GM18499 (cell line): ENCODE results near the gene RHBDD1.
"Not testable (repeated sequence)": the region's sequence is repeated elsewhere in the genome, so short reads cannot be mapped to it uniquely, and the experiment has no call there.

Source experiments
- ATAC-seq: cut with Tn5 transposase; IDR thresholded peaks from one replicate; pipeline ENCODE4 v1.9.1; 2021; ENCODE audit warnings: moderate number of reproducible peaks; ENCODE audit not compliant: insufficient read depth, unreplicated experiment

RHBDD1 gene

DNA sequence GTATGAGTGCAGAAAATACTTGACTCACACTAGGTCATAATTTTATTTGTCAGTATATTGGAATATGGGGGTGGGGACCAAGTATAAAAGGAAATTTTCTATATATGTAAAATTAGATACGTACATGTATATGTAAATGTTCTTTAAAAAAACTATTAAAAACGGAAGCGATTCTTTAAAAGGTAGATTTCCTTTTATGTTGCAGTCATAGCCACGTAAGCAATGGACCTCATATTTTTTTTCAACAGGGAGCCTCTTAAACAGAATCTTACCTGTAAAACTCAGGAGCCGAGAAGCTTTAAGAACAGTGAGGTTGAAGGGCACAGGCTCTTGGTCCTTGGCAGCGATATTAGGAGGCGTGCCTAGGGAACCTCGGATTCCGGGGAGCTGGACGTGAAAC lies 3.3 kb downstream of the RHBDD1 start:
- no peak for ATAC-seq

DNA sequence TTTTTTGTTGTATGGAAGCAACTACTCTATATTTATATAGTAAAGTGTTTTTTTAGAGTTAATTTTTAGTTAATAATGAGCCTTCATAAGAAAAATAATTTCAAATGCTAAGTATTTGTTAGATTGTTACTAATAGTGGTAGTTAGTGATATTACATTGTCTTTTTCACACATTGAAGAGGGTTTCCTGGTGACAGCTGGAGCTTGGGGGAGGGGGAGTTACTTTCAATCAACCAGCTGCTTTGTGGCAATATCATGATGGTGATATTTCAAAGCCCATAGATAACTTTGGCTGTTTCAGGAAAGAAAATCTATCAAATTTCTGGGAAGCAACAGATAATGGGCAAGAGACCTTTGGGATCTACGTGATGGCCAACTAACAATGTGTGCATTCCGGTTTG lies 4.1 kb downstream of the RHBDD1 start:
- no peak for ATAC-seq

DNA sequence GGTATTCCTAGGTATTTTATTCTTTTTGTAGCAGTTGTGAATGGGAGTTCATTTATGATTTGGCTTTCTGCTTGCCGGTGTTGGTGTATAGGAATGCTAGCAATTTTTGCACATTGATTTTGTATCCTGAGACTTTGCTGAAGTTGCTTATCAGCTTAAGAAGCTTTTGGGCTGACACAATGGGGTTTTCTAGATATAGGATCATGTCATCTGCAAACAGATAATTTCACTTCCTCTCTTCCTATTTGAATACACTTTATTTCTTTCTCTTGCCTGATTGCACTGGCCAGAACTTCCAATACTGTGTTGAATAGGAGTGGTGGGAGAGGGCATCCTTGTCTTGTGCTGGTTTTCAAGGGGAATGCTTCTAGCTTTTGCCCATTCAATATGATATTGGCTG lies 7.1 kb downstream of the RHBDD1 start:
- ATAC-seq: not testable (repeated sequence)

DNA sequence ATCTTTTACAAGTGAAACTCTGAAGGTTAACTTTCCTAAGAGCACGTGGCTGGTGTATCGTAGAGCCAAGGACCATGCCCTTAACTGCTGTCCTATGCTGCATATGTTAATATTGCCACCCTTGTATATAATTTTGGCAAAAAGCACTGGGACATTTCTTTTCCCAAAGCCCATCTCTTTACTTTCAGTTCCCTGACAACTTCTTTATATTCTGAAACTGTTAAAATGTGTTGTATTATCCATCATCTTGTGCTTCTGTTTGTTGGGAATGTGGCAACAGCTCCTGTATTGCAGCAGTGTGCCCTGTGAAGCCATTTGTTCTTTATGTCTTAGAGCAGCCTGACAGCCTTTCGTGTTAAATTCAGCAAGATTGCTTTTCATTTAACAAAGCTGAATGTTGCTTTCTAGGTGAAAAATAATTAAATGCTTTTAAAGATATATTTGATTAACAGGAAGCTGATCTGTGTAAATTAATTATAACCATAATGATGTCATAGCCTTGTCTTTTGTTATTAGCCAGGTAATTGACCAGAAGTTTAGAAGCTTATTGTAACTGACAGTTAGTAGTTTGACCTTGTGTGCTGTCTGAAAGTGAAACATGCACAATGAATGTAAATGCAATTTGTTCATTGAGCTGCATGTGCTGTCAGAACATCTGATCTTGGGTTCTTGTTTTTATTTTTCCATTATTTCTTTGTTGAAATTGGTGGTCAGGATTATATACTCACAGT lies 9.7 kb downstream of the RHBDD1 start:
- ATAC-seq: peak; percentile 78

GRCh38 chr2:226847090-226847489 lies 11.2 kb downstream of the RHBDD1 start:
- ATAC-seq: no peak

GRCh38 chr2:226847511-226847910 lies 11.7 kb downstream of the RHBDD1 start:
- ATAC-seq: no peak

GRCh38 chr2:226849349-226849748 lies 13.5 kb downstream of the RHBDD1 start:
- ATAC-seq: no peak

- ATAC-seq: no peak
Measured at GRCh38 chr2:226850024-226850423, 14.2 kb downstream of the RHBDD1 start.

DNA sequence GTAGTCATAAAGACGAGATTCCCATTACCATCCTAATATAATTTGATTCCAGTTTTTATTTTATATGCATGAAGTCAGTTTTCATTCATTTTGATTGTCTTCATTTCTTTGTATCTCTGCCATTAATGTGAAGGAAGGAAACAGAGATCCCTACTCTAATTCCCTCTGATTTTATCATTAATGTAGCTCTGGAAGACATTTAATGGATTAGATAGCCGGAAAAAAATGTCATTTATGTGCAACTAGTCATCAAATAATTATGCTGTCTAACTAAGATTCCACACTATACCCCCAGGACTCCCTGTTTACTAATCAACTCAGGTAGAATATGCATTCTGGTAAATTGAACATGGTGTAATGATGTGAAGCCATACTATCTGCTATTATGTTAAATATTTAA lies 19.9 kb downstream of the RHBDD1 start:
- ATAC-seq: no peak

DNA sequence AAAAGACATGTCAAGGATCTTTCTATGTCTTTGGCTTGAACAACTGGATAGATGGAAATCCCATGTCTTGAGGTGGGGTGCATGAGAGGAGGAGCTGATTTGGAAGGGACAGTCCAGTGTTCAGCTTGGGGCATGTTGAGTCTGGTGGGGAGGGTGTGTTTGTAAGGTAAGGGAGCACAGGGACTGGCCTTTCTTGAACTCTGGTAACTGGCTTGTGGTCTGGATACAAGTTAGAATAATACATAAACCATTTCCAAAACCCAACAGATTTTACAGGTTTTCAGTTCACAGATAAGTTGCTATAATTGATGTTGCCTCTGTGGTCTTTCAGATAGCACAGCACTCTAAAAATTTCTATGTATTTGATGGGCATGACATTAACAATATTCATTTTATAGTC lies 24.2 kb downstream of the RHBDD1 start:
- ATAC-seq: no peak

- peak; percentile 71 for ATAC-seq
Measured at GRCh38 chr2:226862623-226863022, 26.8 kb downstream of the RHBDD1 start.

- no peak for ATAC-seq
Measured at GRCh38 chr2:226865273-226865672, 29.4 kb downstream of the RHBDD1 start.

- ATAC-seq: no peak
Measured at GRCh38 chr2:226865710-226866109, 29.9 kb downstream of the RHBDD1 start.

- ATAC-seq: no peak
Measured at GRCh38 chr2:226868331-226869162, 32.7 kb downstream of the RHBDD1 start.

- no peak for ATAC-seq
Measured at GRCh38 chr2:226869371-226869770, 33.5 kb downstream of the RHBDD1 start.

- no peak for ATAC-seq
Measured at GRCh38 chr2:226873051-226873620, 37.3 kb downstream of the RHBDD1 start.

DNA sequence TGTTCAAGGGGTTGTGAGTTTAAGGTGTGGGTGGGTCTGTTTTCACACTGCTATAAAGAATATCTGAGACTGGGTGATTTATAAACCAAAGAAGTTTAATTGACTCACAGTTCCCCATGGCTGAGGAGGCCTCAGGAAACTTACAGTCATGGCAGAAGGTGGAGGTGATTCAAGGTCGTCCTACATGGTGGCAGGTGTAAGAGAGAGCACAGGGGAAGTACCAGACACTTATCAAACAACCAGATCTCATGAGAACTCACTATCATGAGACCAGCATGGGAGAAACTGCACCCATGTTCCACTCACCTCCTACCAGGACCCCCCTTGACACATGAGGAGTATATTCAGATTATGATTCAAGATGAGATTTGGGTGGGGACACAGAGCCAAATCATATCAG lies 38.0 kb downstream of the RHBDD1 start:
- no peak for ATAC-seq

- ATAC-seq: no peak
Measured at GRCh38 chr2:226874749-226875148, 38.9 kb downstream of the RHBDD1 start.

DNA sequence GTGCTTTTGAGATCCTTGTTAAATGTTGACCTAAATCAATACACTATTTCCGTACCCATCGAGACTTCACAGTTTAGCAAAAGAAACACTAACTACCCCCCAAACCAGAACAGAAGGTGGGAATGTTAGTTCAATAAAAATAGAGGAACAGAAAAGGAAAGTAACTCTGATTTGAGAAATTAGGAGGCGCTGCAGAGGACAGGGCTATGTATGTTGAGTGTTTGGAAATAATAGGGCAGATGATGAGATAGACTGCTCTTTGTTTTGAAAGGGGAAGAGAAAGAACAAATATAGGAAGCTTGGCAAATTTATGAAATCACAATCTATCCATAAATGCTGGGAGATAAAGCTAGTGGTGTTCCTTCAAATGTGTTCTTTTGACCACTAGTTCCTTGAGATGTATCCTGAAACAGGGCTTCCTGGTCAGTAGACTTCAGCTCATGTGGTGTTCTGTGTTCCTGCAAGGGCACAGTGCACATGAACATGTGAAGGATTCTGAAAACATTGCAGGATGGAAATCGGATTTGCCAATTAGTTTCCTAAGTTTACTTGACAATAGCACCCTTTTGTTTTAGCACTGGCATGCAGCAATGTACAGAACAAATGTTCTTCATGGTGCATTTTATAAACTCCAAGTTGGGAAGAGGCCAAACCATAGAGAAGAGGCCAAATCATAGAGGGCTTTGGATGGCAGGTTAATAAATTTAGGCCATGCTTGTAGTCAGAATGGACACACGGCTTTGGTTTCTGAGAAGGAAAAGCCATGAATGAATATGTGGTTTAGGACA lies 39.8 kb downstream of the RHBDD1 start:
- no peak for ATAC-seq

GRCh38 chr2:226877491-226877890 lies 41.6 kb downstream of the RHBDD1 start:
- no peak for ATAC-seq

- no peak for ATAC-seq
Measured at GRCh38 chr2:226881287-226881686, 45.4 kb downstream of the RHBDD1 start.
